ENCODE data around the gene PAGR1. TPM values are rescaled to one million over a fixed set of nuclear protein-coding genes. Genes with fewer than 3 reads are reported as not detected.
A peak's percentile ranks its signal among the peaks of the same experiment; 100 is the strongest.

PAGR1 gene
- total RNA-seq, 1 donor: 23.4 TPM

DNA sequence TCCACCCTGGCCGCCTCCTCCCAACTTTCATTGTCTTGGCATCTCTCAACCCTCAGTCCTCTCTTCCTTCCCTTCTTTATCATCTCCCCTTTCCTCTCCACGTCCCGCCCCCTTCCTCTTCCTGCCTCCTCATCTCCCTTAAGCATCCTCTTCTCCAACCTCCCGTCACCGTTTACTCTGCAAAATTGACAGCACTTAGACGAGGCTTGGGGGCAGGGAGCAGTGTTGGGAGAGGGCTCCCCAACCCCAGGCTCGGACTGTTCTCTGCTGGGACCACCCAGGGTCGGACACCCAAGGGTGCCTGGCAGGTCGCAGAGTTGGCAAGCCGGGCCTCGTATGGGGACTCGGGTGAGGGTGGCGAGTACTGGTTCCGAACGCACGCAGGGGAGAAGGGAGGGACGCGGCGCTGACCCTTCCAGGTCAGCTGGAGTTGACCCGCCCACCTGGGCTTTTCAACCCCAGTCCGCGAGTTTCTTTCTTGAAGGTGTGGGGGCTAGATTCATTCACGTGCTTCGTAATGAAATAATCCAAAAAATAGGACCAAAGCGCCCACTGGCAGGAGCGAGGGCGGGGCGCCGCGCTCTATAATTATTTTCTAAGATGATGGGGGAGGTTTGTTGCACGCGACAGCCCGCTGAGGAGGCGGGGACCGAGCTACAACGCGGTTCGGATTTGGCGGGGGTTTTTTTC, 775 bp upstream of the PAGR1 start:
- H3K4me3 ChIP-seq (ENCODE audit: low read depth, low read length): peak overlapping the region; percentile 57
- DNase-seq (ENCODE audit: low read depth): no peak
- TF ChIP-seq, protein P1, sequence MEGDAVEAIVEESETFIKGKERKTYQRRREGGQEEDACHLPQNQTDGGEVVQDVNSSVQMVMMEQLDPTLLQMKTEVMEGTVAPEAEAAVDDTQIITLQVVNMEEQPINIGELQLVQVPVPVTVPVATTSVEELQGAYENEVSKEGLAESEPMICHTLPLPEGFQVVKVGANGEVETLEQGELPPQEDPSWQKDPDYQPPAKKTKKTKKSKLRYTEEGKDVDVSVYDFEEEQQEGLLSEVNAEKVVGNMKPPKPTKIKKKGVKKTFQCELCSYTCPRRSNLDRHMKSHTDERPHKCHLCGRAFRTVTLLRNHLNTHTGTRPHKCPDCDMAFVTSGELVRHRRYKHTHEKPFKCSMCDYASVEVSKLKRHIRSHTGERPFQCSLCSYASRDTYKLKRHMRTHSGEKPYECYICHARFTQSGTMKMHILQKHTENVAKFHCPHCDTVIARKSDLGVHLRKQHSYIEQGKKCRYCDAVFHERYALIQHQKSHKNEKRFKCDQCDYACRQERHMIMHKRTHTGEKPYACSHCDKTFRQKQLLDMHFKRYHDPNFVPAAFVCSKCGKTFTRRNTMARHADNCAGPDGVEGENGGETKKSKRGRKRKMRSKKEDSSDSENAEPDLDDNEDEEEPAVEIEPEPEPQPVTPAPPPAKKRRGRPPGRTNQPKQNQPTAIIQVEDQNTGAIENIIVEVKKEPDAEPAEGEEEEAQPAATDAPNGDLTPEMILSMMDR (IDR thresholded peaks at IDR 0.05; ENCODE audit: insufficient read depth, low read length): no peak

DNA sequence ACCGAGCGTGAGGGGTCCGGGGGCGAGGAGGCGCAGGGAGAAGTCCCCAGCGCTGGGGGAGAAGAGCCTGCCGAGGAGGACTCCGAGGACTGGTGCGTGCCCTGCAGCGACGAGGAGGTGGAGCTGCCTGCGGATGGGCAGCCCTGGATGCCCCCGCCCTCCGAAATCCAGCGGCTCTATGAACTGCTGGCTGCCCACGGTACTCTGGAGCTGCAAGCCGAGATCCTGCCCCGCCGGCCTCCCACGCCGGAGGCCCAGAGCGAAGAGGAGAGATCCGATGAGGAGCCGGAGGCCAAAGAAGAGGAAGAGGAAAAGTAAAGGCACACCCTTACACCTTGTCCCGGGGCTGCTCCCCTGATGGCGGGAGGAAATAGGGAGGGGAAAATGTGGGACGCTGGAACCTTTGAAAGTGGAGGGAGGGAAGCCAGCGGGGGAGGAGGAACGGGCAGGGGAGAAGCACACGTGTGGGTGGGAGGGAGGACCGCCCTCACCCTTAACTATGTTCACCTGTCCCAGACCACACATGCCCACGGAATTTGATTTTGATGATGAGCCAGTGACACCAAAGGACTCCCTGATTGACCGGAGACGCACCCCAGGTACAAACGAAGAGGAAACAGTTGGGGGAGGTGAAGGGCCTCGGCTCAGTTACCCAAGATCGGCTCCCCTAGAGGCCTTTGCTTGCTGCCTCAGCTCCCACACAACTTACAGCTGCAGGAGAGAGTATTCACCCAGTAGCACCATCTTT, 916 bp downstream of the PAGR1 start:
- DNase-seq (ENCODE audit: low read depth): peak; percentile 58
- TF ChIP-seq, protein P1 (IDR thresholded peaks at IDR 0.05; ENCODE audit: insufficient read depth, low read length): peak; percentile 40
- H3K4me3 ChIP-seq (ENCODE audit: low read depth, low read length): peak overlapping the region; percentile 86

- no peak overlapping the region for H3K4me3 ChIP-seq (ENCODE audit: low read depth, low read length)
- no peak for DNase-seq (ENCODE audit: low read depth)
- TF ChIP-seq, protein P1 (IDR thresholded peaks at IDR 0.05; ENCODE audit: insufficient read depth, low read length): no peak
Measured at GRCh38 chr16:29818082-29818481, 2.1 kb downstream of the PAGR1 start.

- peak overlapping the region; percentile 81 for H3K4me3 ChIP-seq (ENCODE audit: low read depth, low read length)
- DNase-seq (ENCODE audit: low read depth): no peak
- TF ChIP-seq, protein P1 (IDR thresholded peaks at IDR 0.05; ENCODE audit: insufficient read depth, low read length): peak; percentile 21
Measured at GRCh38 chr16:29819506-29819905, 3.6 kb downstream of the PAGR1 start.

DNA sequence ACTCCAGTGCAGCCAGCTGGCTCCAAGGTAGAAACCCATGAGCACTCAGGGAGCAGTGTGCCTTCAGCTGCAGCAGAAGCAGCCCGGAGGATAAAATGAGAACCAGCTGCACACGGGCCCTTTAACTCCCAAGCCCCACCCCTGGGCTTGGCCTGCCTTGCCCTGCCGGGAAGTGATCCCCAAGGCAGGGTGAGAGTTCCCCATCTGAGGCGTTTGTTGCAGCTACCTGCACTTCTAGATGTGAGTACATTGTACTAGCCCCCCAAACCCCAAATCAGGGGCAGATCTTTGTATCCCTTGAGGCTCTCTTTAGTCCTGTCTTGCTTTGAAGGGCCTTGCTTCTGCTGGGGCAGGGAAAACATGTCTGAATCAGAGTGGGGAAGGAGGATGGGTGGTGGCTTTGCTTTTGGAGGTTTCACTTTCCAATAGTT, 4.3 kb downstream of the PAGR1 start, which contains the start of gene MVP:
MVP (plus strand) TSS at position 192 of the 431 bp plus-strand sequence. CDS start 10,088 bp downstream, outside the sequence.
- DNase-seq (ENCODE audit: low read depth): peak; percentile 75
- peak within 1 kb of the TSS; percentile 81 for H3K4me3 ChIP-seq (ENCODE audit: low read depth, low read length)
- TF ChIP-seq, protein P1 (IDR thresholded peaks at IDR 0.05; ENCODE audit: insufficient read depth, low read length): no peak

DNA sequence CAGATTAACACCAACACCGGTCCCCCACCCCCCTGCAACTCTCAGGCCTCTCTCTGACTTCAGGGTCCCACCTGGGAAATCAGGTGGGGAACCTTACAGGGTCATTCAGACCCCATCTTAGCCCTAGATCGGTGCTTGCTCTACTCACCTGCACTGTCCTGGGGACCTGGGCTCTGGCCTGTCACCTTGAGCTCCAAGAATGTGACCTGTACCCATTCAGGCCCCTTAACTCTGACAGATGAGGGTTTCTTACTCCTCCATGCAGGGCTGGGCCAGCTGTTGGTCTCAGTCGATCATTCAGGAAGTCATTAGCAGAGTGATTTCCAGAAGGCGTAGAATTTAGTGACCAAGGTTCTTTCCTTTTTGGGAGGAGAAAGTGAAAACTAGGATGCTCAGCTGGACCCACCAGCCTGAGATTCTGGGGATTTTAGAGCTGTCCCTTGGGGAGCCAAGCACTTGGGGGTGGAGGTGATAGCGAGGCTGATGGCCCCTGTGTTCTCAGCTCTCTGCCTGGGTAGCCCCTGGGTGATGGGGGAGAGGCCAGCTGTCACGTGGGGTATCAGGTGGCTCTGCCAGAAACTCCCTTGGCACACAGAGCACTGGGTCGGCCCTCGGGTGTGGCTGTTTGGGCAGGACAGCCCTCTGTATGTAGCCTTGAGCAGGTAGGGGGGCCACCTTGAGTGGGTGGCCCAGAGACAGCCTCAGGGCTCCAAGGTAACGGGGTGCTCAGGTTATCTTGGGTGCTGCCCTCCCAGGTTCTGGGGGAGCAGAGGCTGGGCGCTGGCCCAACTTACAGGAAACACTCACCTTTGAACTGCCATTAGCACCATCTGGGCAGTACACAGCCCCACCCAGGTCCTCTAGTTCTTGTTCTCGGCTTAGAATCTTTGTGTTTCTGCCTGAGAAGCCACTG, 5.0 kb downstream of the PAGR1 start:
- peak overlapping the region; percentile 81 for H3K4me3 ChIP-seq (ENCODE audit: low read depth, low read length)
- TF ChIP-seq, protein P1 (IDR thresholded peaks at IDR 0.05; ENCODE audit: insufficient read depth, low read length): no peak
- DNase-seq (ENCODE audit: low read depth): peak; percentile 66

All from fibroblast of the aortic adventitia (primary cell).